Testis (tissue), 2 donors: Measurements from ENCODE around the gene HMMR.

Experiments used
- CTCF ChIP-seq, 3 experiments: fragments of 450-650 bp in 2 of 3; fragments of 200-600 bp in 1 of 3; sonication (generic) in 1 of 3; IDR thresholded peaks; one replicate each; pipeline ENCODE4 v1.5.1; 2016 to 2019; ENCODE audit warnings: antibody characterized with exemption in 3 of 3, mild to moderate bottlenecking in 2 of 3, moderate library complexity in 1 of 3
- POLR2A ChIP-seq: fragments of 450-650 bp; IDR thresholded peaks from one replicate; pipeline ENCODE4 v1.6.1; 2017; ENCODE audit warnings: antibody characterized with exemption, mild to moderate bottlenecking, moderate library complexity

- no peak for TF ChIP-seq CTCF (IDR thresholded peaks at IDR 0.05)
- TF ChIP-seq POLR2A = no peak
These were observed 64.7 kb downstream of the HMMR start for GRCh38 chr5:163525096-163525495.
